ENCODE measurements around the gene FERMT3. TPM values are rescaled to one million over a fixed set of nuclear protein-coding genes. Genes with fewer than 3 reads are reported as not detected.

FERMT3 gene
- total and polyA plus RNA-seq, 2 donors (not counting 3 experiments of a cell fraction or from before 2014, with no cell fraction given): 64.4 to 100 TPM

DNA sequence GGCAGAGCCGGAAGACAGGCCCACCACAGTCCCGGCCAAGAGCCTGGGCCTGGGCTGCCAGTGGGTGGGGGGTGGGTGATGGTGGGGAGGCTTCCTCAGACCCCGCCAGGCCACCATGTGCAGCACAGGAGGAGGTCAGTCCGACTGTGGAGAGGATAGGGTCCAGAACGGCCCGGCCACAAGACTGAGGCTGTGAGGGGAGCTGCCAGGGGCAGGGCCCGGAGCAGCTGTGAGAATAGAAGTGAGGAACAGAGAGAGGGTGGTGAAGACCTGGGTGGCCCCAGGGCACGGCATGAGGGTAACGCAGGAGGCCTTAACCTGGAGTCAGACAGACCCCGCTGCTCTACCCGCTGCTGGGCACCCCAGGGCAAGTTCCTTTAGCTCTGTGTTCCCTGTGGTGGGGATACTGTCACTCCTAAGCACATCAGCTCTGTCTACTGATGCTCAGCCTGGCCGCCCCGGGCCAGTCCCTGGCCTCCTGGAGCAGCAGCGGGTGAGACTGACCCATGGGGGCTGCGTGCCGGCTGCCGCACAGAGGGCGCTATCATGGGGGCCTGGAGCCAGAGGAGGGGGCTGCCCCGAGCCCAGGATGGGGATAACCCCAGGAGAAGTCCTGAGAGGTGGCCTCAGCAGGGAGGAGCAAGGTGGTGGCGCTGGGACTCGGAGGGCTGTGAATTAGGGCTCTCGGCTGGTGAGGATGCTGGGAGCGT lies 1.7 kb downstream of the FERMT3 start:
- DNase-seq (ENCODE audit: low read depth, low spot score): no peak
- Histone ChIP-seq H3K4me2 (ENCODE audit: insufficient read depth, low read length) (peak overlapping the region; percentile 75), H3K9me3 (replicated peaks; ENCODE audit: control insufficient read depth, insufficient read depth, low read length) (no peaks in the 10 kb centered on the region), H3K36me3 (ENCODE audit: control insufficient read depth in 2 of 2, extremely low read depth in 1 of 2, insufficient read depth in 2 of 2, low read length in 2 of 2) (peaks cover 4 to 17% of the 10 kb centered on the region in 2 experiments), H3K27ac (ENCODE audit: insufficient read depth, low read depth, low read length) (peak overlapping the region; percentile 91), H4K20me1 (replicated peaks; ENCODE audit: control insufficient read depth, extremely low read depth, insufficient read depth, low read length) (no peaks in the 10 kb centered on the region), H3K4me3 (replicated peaks in 1 of 3; ENCODE audit: insufficient read depth in 1 of 3, low read depth in 1 of 3, low read length in 3 of 3) (peak overlapping the region in 2 of 3 experiments; percentile 18 to 42), H3K4me1 (ENCODE audit: control insufficient read depth, extremely low read depth, insufficient read depth, low read length) (peaks cover 34% of the 10 kb centered on the region), H3K9ac (replicated peaks; ENCODE audit: extremely low read depth, insufficient read depth, low read length) (peak overlapping the region; percentile 71), H3K9me1 (replicated peaks; ENCODE audit: control insufficient read depth, extremely low read depth, insufficient read depth, low read length) (no peaks in the 10 kb centered on the region), H3K27me3 (ENCODE audit: control insufficient read depth in 2 of 2, insufficient read depth in 2 of 2, low read length in 2 of 2) (no peaks in the 10 kb centered on the region), H3K79me2 (ENCODE audit: control insufficient read depth, insufficient read depth, low read length) (peaks cover 12% of the 10 kb centered on the region), H2AFZ (ENCODE audit: low read depth, low read length) (no peak overlapping the region)
- intact Hi-C loops (cut with micrococcal nuclease) (no loop called here), dilution Hi-C loops (cut with MboI; ENCODE audit: extremely low pct_ligation_motif_present, low sequenced_read_pairs) (no loop called here)
- ChIA-PET POLR2A (interaction anchor here (0.5 to 1.6 kb wide), 4 partner anchors 10 to 59 kb away, joined by 3 to 12 read pairs (median 5); partner anchors contain the start of genes NUDT22, STIP1 and TRPT1), CTCF (interaction anchor here (1.2 to 11.5 kb wide), 7 partner anchors 8 to 145 kb away, joined by 3 to 413 read pairs (median 9); partner anchors contain the start of genes CATSPERZ, DNAJC4, ESRRA and PRDX5)
- TF ChIP-seq MYC (IDR thresholded peaks at IDR 0.05; ENCODE audit: low read depth, low read length): no peak
- TF ChIP-seq, protein P1, sequence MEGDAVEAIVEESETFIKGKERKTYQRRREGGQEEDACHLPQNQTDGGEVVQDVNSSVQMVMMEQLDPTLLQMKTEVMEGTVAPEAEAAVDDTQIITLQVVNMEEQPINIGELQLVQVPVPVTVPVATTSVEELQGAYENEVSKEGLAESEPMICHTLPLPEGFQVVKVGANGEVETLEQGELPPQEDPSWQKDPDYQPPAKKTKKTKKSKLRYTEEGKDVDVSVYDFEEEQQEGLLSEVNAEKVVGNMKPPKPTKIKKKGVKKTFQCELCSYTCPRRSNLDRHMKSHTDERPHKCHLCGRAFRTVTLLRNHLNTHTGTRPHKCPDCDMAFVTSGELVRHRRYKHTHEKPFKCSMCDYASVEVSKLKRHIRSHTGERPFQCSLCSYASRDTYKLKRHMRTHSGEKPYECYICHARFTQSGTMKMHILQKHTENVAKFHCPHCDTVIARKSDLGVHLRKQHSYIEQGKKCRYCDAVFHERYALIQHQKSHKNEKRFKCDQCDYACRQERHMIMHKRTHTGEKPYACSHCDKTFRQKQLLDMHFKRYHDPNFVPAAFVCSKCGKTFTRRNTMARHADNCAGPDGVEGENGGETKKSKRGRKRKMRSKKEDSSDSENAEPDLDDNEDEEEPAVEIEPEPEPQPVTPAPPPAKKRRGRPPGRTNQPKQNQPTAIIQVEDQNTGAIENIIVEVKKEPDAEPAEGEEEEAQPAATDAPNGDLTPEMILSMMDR (IDR thresholded peaks at IDR 0.05; ENCODE audit: extremely low read depth in 1 of 2, insufficient read depth in 1 of 2, low read depth in 1 of 2, low read length in 2 of 2): no peak
- no peak for TF ChIP-seq POLR2A (IDR thresholded peaks at IDR 0.05; ENCODE audit: low read depth, low read length)
- no peak for TF ChIP-seq EZH2 (IDR thresholded peaks at IDR 0.05; ENCODE audit: borderline replicate concordance, low read depth, low read length, severe bottlenecking)
- TF ChIP-seq JUN (IDR thresholded peaks at IDR 0.05; ENCODE audit: borderline replicate concordance, insufficient read depth, insufficient read length, low read depth): no peak
- TF ChIP-seq FOS (IDR thresholded peaks at IDR 0.05; ENCODE audit: borderline replicate concordance, insufficient read depth, low read length): no peak
- no peak for TF ChIP-seq POLR2AphosphoS5 (IDR thresholded peaks at IDR 0.05; ENCODE audit: insufficient read depth, low read depth, low read length)
- TF ChIP-seq GATA2 (IDR thresholded peaks at IDR 0.05; ENCODE audit: insufficient read depth, insufficient read length, low read depth, low read length): no peak
- TF ChIP-seq, protein P2, sequence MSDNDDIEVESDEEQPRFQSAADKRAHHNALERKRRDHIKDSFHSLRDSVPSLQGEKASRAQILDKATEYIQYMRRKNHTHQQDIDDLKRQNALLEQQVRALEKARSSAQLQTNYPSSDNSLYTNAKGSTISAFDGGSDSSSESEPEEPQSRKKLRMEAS (IDR thresholded peaks at IDR 0.05; ENCODE audit: insufficient read depth, insufficient read length): no peak
- FAIRE-seq: no peak
- BruUV-seq (replicated peaks): no TSS peak

Data from endothelial cell of umbilical vein (primary cell).